ENCODE data around the gene RAVER2. TPM values are rescaled to one million over a fixed set of nuclear protein-coding genes. Genes with fewer than 3 reads are reported as not detected.
"Not testable (repeated sequence)": the region's sequence is repeated elsewhere in the genome, so short reads cannot be mapped to it uniquely, and the experiment has no call there.

Gene RAVER2
- total and polyA plus RNA-seq, 2 experiments from 2014 or later, result 10.8 to 24.0 TPM

- Histone ChIP-seq H3K4me1 (ENCODE audit: low read depth) (peaks cover 3% of the 10 kb centered on the region), H3K9me3 (ENCODE audit: low read depth) (no peaks in the 10 kb centered on the region), H3K36me3 (peaks cover 10% of the 10 kb centered on the region), H3K27ac (no peak overlapping the region), H3K4me3 (no peak overlapping the region), H3K27me3 (no peaks in the 10 kb centered on the region)
- no peak for TF ChIP-seq CTCF (IDR thresholded peaks at IDR 0.05; ENCODE audit: low read depth, low read length)
- DNase-seq (ENCODE audit: low read depth in 1 of 2, low spot score in 1 of 2), result no peak
Measured at GRCh38 chr1:64809309-64809708, 64.4 kb downstream of the RAVER2 start.

GRCh38 chr1:64810001-64810400 is 65.1 kb downstream of the RAVER2 start:
- peaks cover 13% of the 10 kb centered on the region for H3K36me3 ChIP-seq
- TF ChIP-seq CTCF (IDR thresholded peaks at IDR 0.05; ENCODE audit: low read depth, low read length), result no peak
- no peak for DNase-seq (ENCODE audit: low read depth in 1 of 2, low spot score in 1 of 2)

GRCh38 chr1:64811131-64811530 is 66.3 kb downstream of the RAVER2 start:
- no peak for DNase-seq (ENCODE audit: low read depth in 1 of 2, low spot score in 1 of 2)
- Histone ChIP-seq H3K27ac (no peak overlapping the region), H3K36me3 (peaks cover 12% of the 10 kb centered on the region), H3K9me3 (ENCODE audit: low read depth) (no peaks in the 10 kb centered on the region), H3K4me1 (ENCODE audit: low read depth) (peaks cover 3% of the 10 kb centered on the region), H3K4me3 (no peak overlapping the region), H3K27me3 (no peaks in the 10 kb centered on the region)
- TF ChIP-seq CTCF (IDR thresholded peaks at IDR 0.05; ENCODE audit: low read depth, low read length), result no peak

More at GRCh38 chr1:64810001-64810400, 65.1 kb downstream of the RAVER2 start:
- Histone ChIP-seq H3K27ac (no peak overlapping the region), H3K27me3 (no peaks in the 10 kb centered on the region), H3K9me3 (ENCODE audit: low read depth) (no peaks in the 10 kb centered on the region), H3K4me1 (ENCODE audit: low read depth) (peaks cover 3% of the 10 kb centered on the region), H3K4me3 (no peak overlapping the region)

- no peak for DNase-seq (ENCODE audit: low read depth in 1 of 2, low spot score in 1 of 2)
- no peak overlapping the region for H3K4me3 ChIP-seq
- H3K36me3 ChIP-seq, result peaks cover 12% of the 10 kb centered on the region
- no peak overlapping the region for H3K27ac ChIP-seq
- H3K4me1 ChIP-seq (ENCODE audit: low read depth), result no peaks in the 10 kb centered on the region
- H3K9me3 ChIP-seq (ENCODE audit: low read depth), result no peaks in the 10 kb centered on the region
- no peak for TF ChIP-seq CTCF (IDR thresholded peaks at IDR 0.05; ENCODE audit: low read depth, low read length)
- H3K27me3 ChIP-seq, result no peaks in the 10 kb centered on the region
Measured at GRCh38 chr1:64814427-64814826, 69.6 kb downstream of the RAVER2 start.

GRCh38 chr1:64817364-64817763 is 72.5 kb downstream of the RAVER2 start:
- H3K36me3 ChIP-seq, result peaks cover 12% of the 10 kb centered on the region
- not testable (repeated sequence) for H3K9me3 ChIP-seq (ENCODE audit: low read depth)

GRCh38 chr1:64820572-64820971 is 75.7 kb downstream of the RAVER2 start:
- H3K27me3 ChIP-seq, result not testable (repeated sequence)

More at GRCh38 chr1:64817364-64817763, 72.5 kb downstream of the RAVER2 start:
- not testable (repeated sequence) for H3K27ac ChIP-seq; H3K4me3 ChIP-seq; DNase-seq (ENCODE audit: low read depth in 1 of 2, low spot score in 1 of 2); H3K27me3 ChIP-seq; H3K4me1 ChIP-seq (ENCODE audit: low read depth)

GRCh38 chr1:64822621-64823020 is 77.7 kb downstream of the RAVER2 start:
- Histone ChIP-seq H3K27ac (no peak overlapping the region), H3K36me3 (no peaks in the 10 kb centered on the region), H3K27me3 (no peaks in the 10 kb centered on the region), H3K4me1 (ENCODE audit: low read depth) (no peaks in the 10 kb centered on the region), H3K4me3 (no peak overlapping the region), H3K9me3 (ENCODE audit: low read depth) (no peaks in the 10 kb centered on the region)
- peak in 1 of 2 donors; percentile 21 for DNase-seq (ENCODE audit: low read depth in 1 of 2, low spot score in 1 of 2)
- no peak for TF ChIP-seq CTCF (IDR thresholded peaks at IDR 0.05; ENCODE audit: low read depth, low read length)

More at GRCh38 chr1:64820572-64820971, 75.7 kb downstream of the RAVER2 start:
- H3K4me1 ChIP-seq (ENCODE audit: low read depth); H3K9me3 ChIP-seq (ENCODE audit: low read depth); DNase-seq (ENCODE audit: low read depth in 1 of 2, low spot score in 1 of 2); H3K4me3 ChIP-seq; H3K36me3 ChIP-seq; H3K27ac ChIP-seq: not testable (repeated sequence)

Measured in cardiac muscle cell (in vitro differentiated cells and primary cell).